ENCODE data around the gene BUD23. TPM values are rescaled to one million over a fixed set of nuclear protein-coding genes. Genes with fewer than 3 reads are reported as not detected.

Gene BUD23
- total RNA-seq, 1 experiment from 2014 or later: 80.5 TPM

GRCh38 chr7:73741600-73741999 lies 58.2 kb downstream of the BUD23 start:
- no peak for DNase-seq (ENCODE audit: low spot score)

GRCh38 chr7:73742338-73742752 lies 58.9 kb downstream of the BUD23 start:
- no peak for DNase-seq (ENCODE audit: low spot score)

- no peak for DNase-seq (ENCODE audit: low spot score)
These were observed 59.6 kb downstream of the BUD23 start for GRCh38 chr7:73742753-73743641.

GRCh38 chr7:73746378-73746777 lies 63.0 kb downstream of the BUD23 start:
- no peak for DNase-seq (ENCODE audit: low spot score)

Other genes starting within 250 kb of the BUD23 start
- 0.06 and 0.08 TPM in 2 replicates for gene FZD9, start 249.8 kb upstream of the BUD23 start, total RNA-seq (2014; rRNA removed; shearing (Covaris generic))
- gene BAZ1B, start 161.3 kb upstream of the BUD23 start, total RNA-seq (2014; rRNA removed; shearing (Covaris generic)): 68.6 and 74.8 TPM in 2 replicates
- 19.5 and 37.4 TPM in 2 replicates for gene BCL7B, start 125.9 kb upstream of the BUD23 start, total RNA-seq (2014; rRNA removed; shearing (Covaris generic))
- 57.0 and 68.6 TPM in 2 replicates for gene TBL2, start 105.0 kb upstream of the BUD23 start, total RNA-seq (2014; rRNA removed; shearing (Covaris generic))
- gene MLXIPL, start 59.1 kb upstream of the BUD23 start, total RNA-seq (2014; rRNA removed; shearing (Covaris generic)): not detected in 2 replicates
- gene VPS37D, start 15.8 kb upstream of the BUD23 start, total RNA-seq (2014; rRNA removed; shearing (Covaris generic)): 3.7 and 6.3 TPM in 2 replicates
- 2.0 and 2.7 TPM in 2 replicates for gene DNAJC30, start 144 bp upstream of the BUD23 start, total RNA-seq (2014; rRNA removed; shearing (Covaris generic))
- 3.5 and 12.1 TPM in 2 replicates for gene STX1A, start 36.1 kb downstream of the BUD23 start, total RNA-seq (2014; rRNA removed; shearing (Covaris generic))
- gene ABHD11, start 55.2 kb downstream of the BUD23 start, total RNA-seq (2014; rRNA removed; shearing (Covaris generic)): 25.8 and 37.7 TPM in 2 replicates
- gene CLDN3, start 86.7 kb downstream of the BUD23 start, total RNA-seq (2014; rRNA removed; shearing (Covaris generic)): not detected in 2 replicates
- 1.2 and 4.0 TPM in 2 replicates for gene CLDN4, start 147.4 kb downstream of the BUD23 start, total RNA-seq (2014; rRNA removed; shearing (Covaris generic))
- gene METTL27, start 158.9 kb downstream of the BUD23 start, total RNA-seq (2014; rRNA removed; shearing (Covaris generic)): 0.48 and 3.3 TPM in 2 replicates
- gene TMEM270, start 177.6 kb downstream of the BUD23 start, total RNA-seq (2014; rRNA removed; shearing (Covaris generic)): 0.21 TPM in 1 of 2 replicates, not detected in the other